HG03060 (cell line): ENCODE results near the gene TAS2R7.
"Not testable (repeated sequence)": the region's sequence is repeated elsewhere in the genome, so short reads cannot be mapped to it uniquely, and the experiment has no call there.

Experiments
- ATAC-seq: cut with Tn5 transposase; IDR thresholded peaks from one replicate; pipeline ENCODE4 v1.9.1; 2021; ENCODE audit warnings: low read depth, moderate number of reproducible peaks; ENCODE audit not compliant: unreplicated experiment

TAS2R7 gene

GRCh38 chr12:10802587-10802986, at the start of gene TAS2R7:
Gene TAS2R7 (minus strand): TSS chr12:10802627. CDS start chr12:10802570, 57 bp downstream.
- ATAC-seq, result no peak

GRCh38 chr12:10851243-10851858, 48.9 kb upstream of the TAS2R7 start:
- ATAC-seq, result no peak

- no peak for ATAC-seq
Measured at GRCh38 chr12:10849425-10849878, 47.0 kb upstream of the TAS2R7 start, which contains the start of gene PRR4. Gene PRR4 (minus strand): TSS chr12:10849475. CDS start chr12:10849437, 38 bp downstream.

GRCh38 chr12:10847744-10848143, 45.3 kb upstream of the TAS2R7 start:
- ATAC-seq, result no peak

GRCh38 chr12:10842862-10843261, 40.4 kb upstream of the TAS2R7 start:
- no peak for ATAC-seq

- no peak for ATAC-seq
Measured at GRCh38 chr12:10838461-10838860, 36.0 kb upstream of the TAS2R7 start.

- ATAC-seq, result no peak
Measured at GRCh38 chr12:10829994-10830393, 27.6 kb upstream of the TAS2R7 start.

- no peak for ATAC-seq
Measured at GRCh38 chr12:10826258-10826657, 23.8 kb upstream of the TAS2R7 start, which contains the start of gene TAS2R10. Gene TAS2R10 (minus strand): TSS chr12:10826358. CDS start chr12:10826269, 89 bp downstream.

GRCh38 chr12:10824957-10825356, 22.5 kb upstream of the TAS2R7 start:
- no peak for ATAC-seq

GRCh38 chr12:10811883-10812536, 9.6 kb upstream of the TAS2R7 start:
- no peak for ATAC-seq

- ATAC-seq, result no peak
Measured at GRCh38 chr12:10810068-10810467, 7.6 kb upstream of the TAS2R7 start, which contains the start of gene TAS2R9. Gene TAS2R9 (minus strand): TSS chr12:10810168. CDS start chr12:10810075, 93 bp downstream.

GRCh38 chr12:10807186-10807585, 4.8 kb upstream of the TAS2R7 start, which contains the start of gene TAS2R8:
Gene TAS2R8 (minus strand): TSS chr12:10807286. CDS start chr12:10806980, 306 bp downstream.
- no peak for ATAC-seq

- ATAC-seq, result no peak
Measured at GRCh38 chr12:10801741-10802140, 686 bp downstream of the TAS2R7 start.

- ATAC-seq, result no peak
Measured at GRCh38 chr12:10794222-10794621, 8.2 kb downstream of the TAS2R7 start.

- ATAC-seq, result not testable (repeated sequence)
Measured at GRCh38 chr12:10791769-10792168, 10.7 kb downstream of the TAS2R7 start.

GRCh38 chr12:10783252-10783651, 19.2 kb downstream of the TAS2R7 start:
- no peak for ATAC-seq

GRCh38 chr12:10779103-10779502, 23.3 kb downstream of the TAS2R7 start:
- ATAC-seq, result no peak

- ATAC-seq, result no peak
Measured at GRCh38 chr12:10771132-10771733, 31.2 kb downstream of the TAS2R7 start.

- ATAC-seq, result no peak
Measured at GRCh38 chr12:10759657-10760056, 42.8 kb downstream of the TAS2R7 start.

- ATAC-seq, result no peak
Measured at GRCh38 chr12:10756194-10756593, 46.2 kb downstream of the TAS2R7 start.

GRCh38 chr12:10753059-10753458, 49.4 kb downstream of the TAS2R7 start:
- no peak for ATAC-seq
